Activated T-helper 9 cell treated with anti-CD3 and anti-CD28 coated beads, Interleukin-2, amount 50 U/mL, for 16 hours (primary cell): Measurements from ENCODE around the gene SLC22A12.

ENCODE experiments used
- DNase-seq: peaks from one replicate; pipeline ENCODE4 v3.0.0-alpha.2; 2020; ENCODE audit warnings: low read depth

SLC22A12 gene

DNA sequence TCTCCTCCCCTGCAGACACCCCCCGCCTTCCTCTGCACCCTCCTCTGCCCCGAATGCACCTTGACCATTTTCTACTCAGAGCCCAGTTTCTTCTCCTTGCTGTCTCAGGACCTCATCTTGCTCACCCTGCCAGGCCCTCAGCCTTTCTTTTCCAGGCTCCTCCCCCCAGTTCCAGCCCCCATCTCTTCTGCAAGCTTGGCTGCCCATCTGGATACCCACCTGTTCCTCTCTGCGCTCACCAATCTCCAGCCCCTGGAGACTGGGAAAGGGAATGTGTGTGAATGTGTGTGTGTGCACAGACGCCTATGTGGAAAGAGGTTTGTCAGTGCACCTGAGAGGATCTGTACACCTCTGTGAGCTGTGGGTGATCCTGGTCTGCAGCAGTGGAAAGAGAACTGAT is 36.4 kb downstream of the SLC22A12 start:
- no peak for DNase-seq

DNA sequence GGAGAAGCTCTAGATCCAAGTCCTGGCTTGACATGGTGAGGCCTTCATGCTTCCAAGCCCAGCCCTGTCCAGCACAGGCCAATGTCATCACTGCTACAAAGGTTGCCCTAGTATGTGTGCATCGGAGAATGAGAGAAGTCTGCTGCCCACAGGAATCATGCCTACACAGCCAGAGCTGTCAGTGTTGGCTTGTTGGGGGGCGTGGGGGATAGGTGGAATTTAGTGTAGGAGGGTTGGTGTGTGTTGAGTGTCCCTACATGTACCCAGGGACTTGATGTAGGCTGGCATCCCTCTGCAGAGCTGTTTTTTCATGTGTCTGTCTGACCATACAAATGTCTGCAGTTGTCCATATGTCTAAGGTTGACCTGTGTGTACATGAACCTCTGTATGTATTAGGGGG is 37.6 kb downstream of the SLC22A12 start:
- DNase-seq = no peak

DNA sequence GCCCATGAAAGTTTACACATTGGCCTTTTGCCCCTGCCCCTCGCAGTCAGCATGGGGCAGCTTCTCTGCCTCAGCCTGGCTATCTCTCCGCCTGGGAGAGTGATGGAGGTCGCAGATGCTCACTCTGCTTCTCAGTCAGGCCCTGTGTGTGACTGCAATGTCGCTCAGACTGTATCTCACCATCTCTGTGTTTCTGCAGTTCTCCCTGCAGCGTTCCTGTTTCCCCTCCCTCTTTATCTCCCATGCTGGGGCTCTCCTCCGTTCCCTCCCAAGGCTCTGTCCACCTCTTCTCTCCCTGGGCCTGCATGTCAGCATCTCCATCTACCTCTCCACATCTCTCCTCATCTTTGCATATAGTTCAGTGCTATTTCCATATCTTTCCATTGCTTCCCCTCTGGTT is 38.1 kb downstream of the SLC22A12 start:
- DNase-seq = no peak

DNA sequence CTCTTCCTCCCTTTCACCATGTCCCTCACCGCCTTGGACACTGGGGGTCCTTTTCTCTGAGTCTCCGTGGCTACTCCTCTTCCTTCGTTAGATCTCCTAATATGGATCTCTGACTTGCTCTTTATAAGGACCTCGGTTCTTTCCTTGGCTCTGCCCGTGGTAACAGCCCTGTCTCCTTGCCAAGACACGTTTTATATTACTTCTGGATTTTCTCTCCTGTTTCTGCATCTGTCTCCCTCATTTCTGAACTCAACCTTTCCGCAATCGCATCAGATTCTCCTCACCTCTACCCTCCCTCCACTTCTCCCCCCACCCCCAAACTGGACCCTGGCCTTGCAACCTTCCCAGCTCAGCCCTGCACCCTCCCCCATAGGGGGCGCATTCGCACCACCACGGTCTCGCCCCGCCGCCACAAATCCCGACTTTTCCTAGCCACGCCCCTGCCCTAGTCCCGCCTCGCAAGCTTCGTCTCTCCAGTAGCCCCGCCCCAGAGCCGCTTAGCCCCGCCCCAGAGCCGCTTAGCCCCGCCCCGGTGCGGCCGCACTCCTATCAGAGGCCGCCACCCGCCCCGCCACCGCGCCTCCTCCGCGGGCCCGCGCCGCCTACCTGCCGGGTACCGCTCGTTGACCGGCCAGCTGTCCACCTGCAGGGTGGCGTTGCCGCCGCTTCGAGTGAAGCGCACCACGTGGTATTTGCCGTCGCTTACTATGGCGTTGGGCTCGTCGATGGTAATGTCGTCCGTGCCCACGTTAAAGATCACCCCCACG is 39.0 kb downstream of the SLC22A12 start:
- DNase-seq = no peak

DNA sequence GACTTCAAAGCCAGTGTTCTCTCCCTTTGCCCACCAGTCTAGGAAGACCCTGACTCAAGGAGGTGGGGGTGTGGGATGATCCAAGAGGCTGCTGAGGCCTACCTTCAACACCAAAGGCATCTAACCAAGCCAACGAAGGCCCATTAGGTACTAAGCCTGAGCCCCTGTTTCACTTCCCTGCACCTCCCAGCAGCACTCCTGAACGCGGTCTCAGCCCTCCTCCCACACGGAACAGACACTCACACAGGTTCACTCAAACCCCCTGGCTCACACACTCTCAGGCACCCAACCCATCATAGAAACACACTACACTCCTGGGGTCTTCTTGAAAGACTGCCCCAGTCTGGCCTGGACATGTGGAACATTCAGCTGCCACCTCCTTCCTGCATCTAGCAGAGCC is 40.7 kb downstream of the SLC22A12 start:
- DNase-seq = no peak

DNA sequence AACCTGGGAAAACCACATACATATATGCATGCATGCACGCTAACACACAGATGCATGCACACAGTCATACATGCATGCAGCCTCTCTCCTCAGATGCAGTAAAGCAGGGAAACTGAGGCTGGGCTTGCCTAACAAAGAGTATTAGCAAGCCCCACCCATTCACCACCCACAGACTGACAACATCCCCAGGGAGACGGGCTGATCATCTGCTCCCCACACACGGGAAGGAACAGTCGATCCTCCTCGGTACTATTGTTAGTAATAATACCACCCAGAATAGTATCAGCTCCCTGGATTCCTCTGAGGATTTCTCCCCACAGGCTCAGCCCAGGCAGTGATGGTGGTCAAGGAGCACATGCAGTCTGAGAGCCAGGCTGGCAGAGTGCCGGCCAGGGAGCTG is 41.2 kb downstream of the SLC22A12 start:
- DNase-seq = no peak

DNA sequence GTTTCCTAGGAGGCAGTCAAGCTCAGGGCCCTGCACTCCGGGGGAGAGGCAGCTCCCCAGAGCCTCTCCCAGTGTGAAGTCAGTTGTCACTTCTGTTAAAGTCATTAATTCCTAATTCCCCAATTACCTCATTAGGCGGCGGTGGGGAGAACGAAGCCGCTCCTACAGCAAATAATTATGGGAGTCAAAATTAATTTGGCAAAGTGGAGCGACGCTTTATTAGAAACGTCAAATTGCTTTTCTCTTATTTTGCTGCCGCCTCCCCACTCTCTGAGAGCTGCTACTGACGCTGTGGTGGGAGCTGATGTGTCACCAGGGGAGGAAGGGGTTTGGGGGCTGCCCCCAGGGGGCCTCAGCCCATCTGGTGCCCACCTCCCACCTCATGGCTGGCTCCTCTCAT is 41.6 kb downstream of the SLC22A12 start:
- no peak for DNase-seq

DNA sequence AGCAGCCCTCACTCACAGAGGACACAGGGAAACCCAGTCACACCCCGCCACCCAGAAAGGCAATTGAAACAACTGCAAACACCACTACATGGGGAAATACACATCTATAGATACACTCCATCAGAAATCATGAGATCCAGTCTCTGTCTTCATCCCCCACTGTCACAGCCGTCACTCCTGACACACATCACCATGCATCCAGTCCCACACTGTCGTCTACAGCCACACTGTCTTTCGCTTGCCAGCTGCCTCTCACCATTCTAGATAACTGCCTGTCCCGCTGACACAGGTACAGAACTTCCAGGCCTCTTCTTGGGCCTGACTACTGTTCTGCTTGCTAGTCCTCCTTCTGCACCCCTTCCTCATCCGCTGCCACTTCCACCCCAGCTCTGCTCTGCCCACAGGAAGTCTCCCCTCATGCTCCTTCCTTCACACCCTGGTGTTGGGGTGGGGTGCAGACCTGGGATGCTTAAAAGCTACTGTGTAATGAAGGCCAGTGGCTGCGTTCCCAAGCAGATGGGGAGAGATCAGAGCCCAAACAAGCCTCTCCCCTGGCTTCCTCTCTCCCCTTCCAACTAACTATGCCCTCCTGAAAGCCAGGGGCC is 42.6 kb downstream of the SLC22A12 start:
- no peak for DNase-seq

DNA sequence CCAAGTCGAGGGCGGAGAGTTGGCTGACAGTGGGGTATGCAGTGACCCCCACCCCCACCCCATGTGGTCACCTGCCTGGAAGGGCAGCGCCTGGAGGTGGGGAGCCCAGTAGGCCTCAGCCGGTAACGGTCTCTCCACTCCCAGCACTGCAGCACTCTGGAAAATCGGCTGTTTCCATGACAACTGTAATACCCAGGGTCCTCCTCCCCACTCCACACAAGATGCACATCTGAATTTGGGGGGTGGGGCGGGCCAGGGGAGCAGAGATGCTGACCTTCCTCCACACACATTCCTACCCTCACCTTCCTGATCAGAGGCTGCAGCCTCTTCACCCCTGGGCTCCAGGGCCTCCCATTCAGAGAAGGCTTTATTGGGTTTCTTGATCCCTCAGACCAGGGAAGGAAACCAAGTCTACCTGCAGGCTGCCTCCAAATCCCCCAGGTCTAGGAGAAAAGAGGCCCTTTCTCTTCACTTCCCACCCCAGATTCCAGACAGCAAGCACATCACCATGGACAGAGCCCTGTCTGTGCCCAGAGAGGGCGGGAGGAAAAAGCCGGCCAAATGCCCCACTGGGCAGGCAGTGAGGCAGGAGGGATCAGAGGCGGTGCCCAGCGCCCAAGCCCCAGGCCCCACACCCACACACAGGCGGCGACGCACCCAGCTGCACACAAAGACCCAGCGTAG is 46.5 kb downstream of the SLC22A12 start:
- no peak for DNase-seq

DNA sequence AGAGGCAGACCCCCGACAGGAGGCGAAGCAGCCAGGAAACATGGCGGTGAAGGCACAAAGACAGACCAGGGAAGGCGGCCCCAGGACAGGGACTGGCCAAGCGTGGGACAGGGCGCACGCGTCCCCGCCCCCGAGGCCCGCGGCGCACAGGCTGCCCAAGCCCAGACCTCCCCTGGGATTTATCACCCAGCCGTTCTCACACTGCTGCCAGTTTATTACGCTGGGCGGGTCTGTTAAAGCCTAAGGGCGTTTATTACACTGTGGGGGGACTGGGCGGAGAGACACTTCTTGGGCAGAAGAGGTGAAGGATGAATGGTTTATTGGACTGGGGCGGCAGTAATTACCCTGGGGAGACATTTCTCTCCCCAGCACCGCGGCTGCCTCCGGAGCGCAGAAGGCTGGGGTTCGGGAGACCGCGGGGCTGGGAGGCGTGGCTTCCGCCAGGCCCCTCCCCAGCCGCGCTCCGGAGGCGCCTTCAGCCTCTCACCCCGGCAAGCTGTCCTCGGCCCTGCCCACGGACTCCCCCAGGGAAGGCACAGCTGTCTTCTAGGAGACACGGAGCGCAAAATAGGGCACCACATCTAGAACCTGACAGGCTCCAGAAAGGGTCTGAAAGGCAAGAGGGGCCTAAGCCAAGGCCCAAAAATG is 47.1 kb downstream of the SLC22A12 start:
- DNase-seq = no peak

DNA sequence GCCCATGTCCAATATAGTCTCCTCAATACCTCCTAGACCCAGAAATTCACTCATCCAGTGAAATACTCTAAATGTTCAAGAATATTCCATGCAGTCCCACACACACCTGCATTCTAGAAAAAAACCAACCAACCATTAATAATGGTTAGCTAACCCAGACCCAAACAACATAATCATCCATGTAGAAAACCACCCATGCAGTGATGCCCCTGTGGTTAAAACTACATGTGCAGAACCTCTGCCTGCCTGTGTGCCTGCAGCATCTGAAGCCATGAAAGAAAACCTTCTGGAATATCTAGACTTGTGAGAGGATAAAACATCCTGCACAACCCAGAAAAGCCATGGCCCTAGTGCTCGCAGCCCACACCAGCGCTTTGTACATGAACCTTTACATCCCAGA is 47.8 kb downstream of the SLC22A12 start:
- no peak for DNase-seq

DNA sequence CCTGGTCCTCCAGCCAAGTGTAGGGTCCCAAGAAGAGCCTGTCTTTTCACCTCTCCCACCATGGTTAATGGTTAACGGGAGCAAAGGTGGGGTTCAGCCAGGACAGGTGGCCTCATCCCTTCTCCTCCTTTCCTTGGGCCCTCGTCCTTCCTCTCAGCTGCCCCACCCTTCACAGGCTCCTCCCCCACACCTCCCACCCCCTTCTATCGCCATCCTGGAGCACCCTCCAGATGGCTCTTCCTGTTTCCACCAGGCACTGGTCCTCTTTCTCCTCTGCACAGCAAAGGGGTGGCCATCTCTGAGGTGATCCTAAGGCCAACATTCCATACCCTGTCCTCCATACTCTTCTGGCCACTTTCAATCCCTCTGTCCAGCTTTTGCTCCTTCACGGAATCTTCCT is 48.9 kb downstream of the SLC22A12 start:
- DNase-seq = no peak

DNA sequence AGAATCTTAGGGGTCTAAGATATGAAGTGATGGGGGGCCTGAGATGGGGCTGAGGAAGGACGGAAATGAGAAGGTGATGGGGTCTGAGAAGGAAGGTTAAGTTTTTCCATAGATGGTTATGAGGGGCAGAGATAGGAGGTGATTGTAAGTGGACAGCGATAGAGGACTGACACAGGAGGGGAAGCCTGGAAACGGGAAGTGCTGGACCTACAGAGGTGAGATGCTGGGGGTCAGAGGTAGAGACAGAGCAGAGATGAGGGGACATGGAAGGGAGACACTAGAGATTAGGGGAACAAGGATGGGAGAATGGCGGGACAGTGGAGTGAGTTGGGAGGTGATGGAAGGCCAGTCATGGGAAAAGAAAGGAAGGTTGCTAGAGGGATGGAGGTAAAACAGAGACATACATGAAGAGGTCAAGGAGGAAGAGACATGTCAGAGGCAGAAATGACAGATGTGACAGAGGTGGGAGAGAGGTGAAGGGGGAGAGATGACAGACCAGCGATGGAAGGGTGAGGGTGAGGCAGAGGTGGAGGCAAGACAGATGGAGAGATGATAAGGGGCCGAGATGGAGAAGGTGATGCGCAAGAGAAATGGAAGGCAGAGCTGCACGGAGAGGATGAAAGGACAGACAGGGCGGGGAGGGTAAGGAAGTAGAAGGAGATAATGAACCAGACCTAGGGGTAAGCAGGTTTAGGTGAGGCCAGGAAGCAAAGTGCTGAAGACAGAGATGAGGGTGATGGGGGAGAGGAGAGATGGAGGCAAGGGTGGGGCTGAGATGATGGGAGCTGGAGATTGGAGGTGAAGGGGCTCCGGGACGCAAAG is 50.8 kb downstream of the SLC22A12 start:
- DNase-seq = no peak

DNA sequence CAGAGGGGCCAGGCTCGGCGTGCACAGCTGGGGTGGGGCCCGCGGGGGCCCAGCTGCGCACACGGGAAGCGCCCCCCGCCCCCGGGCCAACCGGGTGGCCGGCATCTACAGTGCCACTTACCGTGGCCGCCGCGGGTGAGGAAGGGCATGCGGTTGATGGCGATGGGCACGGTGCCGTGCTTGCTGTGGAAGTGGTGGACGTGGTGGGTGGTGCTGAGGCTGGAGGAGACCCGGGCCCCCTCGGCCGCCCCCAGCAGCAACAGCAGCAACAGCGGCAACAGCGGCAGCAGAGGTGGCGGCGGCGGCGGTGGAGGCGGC is 51.4 kb downstream of the SLC22A12 start:
- no peak for DNase-seq

DNA sequence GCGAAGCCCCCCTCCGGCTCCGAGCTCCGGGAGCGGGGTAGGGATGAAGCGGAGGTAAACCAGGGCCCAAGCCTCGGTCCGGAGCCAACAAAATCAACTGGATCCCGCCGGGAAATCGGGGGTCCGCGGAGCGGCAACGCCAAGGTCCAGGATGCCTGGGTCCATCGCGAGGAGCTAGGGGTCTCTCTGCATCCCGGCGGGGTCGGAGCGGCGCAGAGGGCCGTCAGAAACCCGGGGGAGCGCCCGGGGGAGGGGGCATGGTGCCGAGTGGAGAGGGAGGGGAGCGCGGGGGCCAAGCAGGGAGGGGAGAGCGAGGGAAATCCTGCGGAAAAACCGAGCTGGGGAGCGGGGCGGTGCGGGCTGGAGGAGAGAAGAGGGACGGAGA is 51.8 kb downstream of the SLC22A12 start:
- DNase-seq = no peak

DNA sequence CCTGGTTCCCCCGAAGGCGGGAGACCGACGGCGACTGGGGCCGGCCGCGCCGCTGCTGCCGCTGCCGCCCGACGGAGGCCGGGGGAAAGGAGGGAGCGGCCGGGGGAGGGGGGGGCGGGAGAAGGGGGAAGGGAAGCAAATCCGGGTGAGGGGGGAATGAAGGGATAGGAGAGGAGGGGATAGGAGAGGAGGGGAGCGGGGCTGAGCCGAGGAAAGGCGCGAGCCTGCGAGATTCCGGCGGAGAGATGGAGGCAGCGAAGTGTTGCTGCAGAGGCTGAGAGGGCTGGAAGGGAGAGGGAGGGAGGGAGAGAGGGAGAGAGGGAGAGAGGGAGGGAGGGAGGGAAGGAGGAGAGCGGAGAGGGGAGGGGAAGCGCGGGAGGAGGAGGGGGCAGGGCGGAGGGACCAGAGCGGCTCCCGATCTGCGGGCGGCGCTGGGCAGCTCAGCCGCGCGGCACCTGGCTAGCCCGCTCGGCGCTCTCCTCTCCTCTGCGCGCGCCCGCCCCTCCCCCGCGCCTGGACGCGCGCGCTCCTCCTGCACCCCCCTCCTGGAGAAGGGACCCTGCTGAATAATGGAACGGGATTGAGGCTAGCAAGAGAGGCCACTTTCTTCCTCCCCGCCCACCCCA is 52.3 kb downstream of the SLC22A12 start:
- no peak for DNase-seq

DNA sequence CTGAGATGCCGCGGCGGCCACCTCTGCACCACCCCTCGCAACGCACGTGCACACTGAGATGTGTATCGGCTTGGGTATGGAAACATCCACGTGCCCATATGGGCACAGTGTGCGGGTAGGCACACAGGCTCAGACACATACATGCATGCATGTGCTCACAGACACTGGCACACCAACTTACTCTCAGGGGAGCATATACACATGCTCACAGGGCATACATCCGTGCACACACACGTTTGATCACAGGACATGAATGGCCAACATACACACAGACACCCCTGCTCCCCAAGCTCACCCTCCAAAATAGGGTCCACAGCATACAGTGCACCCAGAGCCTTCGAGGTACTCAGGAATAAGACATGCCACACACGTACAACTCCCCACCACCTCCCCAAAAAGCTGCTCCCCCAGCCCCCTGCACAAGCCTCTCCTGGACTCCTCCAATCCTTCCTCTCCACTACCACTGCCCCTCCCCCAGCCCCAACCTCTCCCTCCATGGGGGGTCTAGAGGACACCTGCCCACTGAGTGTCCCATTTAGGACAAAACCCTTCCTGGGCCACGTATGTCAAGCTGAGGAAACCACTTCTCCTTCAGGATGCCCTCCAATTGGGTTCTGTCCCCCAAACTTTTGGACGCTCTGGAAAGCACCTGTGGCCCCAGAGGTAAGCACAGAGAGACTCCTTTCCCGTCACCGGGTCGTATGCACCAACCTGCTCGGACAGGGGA is 53.1 kb downstream of the SLC22A12 start:
- DNase-seq = no peak

DNA sequence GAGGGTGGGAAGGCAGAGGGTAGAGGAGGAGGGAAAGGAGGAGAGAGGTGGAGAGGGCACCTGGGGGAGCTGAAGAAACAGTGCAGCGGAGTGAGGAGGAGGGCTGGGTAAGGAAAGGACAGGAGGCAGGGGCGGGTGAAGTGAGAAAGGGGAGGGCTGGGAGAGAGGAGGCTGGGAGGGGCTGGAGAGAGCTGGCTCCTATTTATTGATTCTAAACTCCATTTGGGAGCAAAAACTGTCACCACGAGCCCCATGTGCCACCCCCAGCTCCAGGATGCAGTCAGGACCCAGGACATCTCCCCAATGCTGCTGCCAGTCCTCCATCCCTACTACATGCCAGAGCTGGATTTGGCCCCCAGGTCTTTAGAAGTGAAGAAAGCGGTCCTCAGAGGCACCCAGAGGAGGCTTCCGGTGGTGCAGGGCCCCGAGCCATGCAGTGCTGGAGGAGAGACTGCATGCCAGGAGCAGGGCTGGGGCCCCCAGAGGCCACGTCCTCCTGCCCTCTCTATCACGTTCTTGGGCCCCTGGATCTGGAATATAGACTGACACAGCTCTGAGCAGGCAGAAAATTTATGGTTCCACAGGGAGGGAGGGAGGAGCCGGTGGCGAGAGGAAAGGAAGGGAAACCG is 53.7 kb downstream of the SLC22A12 start:
- DNase-seq = no peak

DNA sequence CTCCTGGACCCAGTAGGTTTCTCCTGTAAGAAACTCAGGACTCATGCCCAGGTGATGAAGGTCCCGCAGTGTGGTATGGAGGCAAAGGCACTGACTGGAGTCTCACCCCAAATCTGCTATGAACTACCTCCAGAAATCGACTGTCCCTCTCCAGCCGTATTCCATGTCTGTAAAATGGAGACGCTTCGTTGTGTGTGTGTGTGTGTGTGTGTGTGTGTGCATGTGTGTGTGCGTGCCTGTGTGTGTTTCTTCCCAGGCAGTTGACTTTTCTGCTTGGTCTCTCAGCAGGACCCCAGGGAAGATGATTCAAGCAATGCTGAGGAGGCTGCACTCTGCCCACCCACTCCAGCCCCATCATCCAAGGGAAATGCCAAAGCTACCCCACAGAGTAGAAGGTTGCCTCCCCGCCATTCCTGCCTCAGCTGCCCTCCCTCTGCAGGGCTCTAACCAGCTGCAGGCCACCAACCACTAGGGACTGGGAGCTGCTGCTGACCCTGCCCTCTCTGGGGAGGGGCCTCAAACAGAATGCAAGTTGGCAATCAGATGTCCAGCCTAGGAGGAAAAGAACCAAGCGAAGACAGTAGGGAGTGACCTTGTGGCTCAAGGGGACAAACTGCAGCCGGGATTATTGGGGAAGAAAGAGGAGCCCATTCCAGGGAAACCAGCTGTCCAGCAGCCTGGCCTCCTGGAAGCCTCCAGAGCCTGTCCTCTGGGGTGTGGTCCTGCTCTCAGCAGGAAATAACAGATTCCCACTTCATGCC is 56.2 kb downstream of the SLC22A12 start:
- no peak for DNase-seq

DNA sequence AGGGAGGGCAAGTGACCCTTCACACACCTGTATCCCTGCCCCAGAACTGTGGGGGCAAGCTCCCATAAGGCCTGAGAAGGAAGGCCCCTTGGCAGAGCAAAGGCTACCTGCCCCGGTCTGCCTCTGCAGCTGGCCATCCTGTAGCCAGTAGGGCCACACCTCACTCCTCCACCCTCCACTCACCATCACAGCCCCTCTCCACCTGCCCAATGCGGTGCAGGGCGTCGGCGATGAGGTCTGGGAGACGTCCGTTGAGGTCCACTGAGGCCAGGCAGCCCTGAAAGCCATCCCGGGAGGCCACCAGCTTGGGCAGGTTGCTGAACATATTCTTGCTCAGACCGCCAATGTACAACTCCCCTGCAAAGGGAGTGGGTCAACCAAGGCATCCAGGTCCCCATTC is 57.5 kb downstream of the SLC22A12 start:
- no peak for DNase-seq
